NCI-H2171 treated with DMSO at 0.1 percent for 48 hours (cell line): ENCODE data around the gene TCF4.

Source experiments
- DNase-seq: peaks from one replicate; lab custom pipeline; 2025; lab: John Stamatoyannopoulos, UW

The TCF4 gene

GRCh38 chr18:55585920-55586561 lies 2.0 kb downstream of the TCF4 start:
- DNase-seq, result no peak

- DNase-seq, result no peak
Observed at GRCh38 chr18:55585065-55585919, 2.7 kb downstream of the TCF4 start.

GRCh38 chr18:55584201-55584600 lies 3.8 kb downstream of the TCF4 start:
- no peak for DNase-seq

- DNase-seq, result peak; percentile 67
Observed at GRCh38 chr18:55582325-55582724, 5.7 kb downstream of the TCF4 start.

GRCh38 chr18:55579501-55580270 lies 8.3 kb downstream of the TCF4 start:
- no peak for DNase-seq

GRCh38 chr18:55577812-55578539 lies 10.0 kb downstream of the TCF4 start:
- DNase-seq, result peak; percentile 22

- DNase-seq, result no peak
Observed at GRCh38 chr18:55576001-55576400, 12.0 kb downstream of the TCF4 start.

GRCh38 chr18:55575066-55575465 lies 12.9 kb downstream of the TCF4 start:
- no peak for DNase-seq

GRCh38 chr18:55573386-55573785 lies 14.6 kb downstream of the TCF4 start:
- no peak for DNase-seq

GRCh38 chr18:55570966-55571365 lies 17.0 kb downstream of the TCF4 start:
- DNase-seq, result no peak

GRCh38 chr18:55566456-55566935 lies 21.5 kb downstream of the TCF4 start:
- no peak for DNase-seq

GRCh38 chr18:55559739-55560138 lies 28.3 kb downstream of the TCF4 start:
- DNase-seq, result no peak

GRCh38 chr18:55557211-55557610 lies 30.8 kb downstream of the TCF4 start:
- no peak for DNase-seq

- DNase-seq, result no peak
Observed at GRCh38 chr18:55555395-55556027, 32.5 kb downstream of the TCF4 start.

- no peak for DNase-seq
Observed at GRCh38 chr18:55552526-55553189, 35.3 kb downstream of the TCF4 start.

GRCh38 chr18:55551227-55551626 lies 36.8 kb downstream of the TCF4 start:
- no peak for DNase-seq

GRCh38 chr18:55550471-55550870 lies 37.5 kb downstream of the TCF4 start:
- DNase-seq, result no peak

GRCh38 chr18:55549474-55550104 lies 38.4 kb downstream of the TCF4 start:
- no peak for DNase-seq

- DNase-seq, result no peak
Observed at GRCh38 chr18:55547705-55548056, 40.3 kb downstream of the TCF4 start.
